ENCODE data around the gene KCNQ1. TPM values are rescaled to one million over a fixed set of nuclear protein-coding genes. Genes with fewer than 3 reads are reported as not detected.

The KCNQ1 gene
- total and polyA plus RNA-seq, 9 donors, result 1.4 to 17.2 (median 3.8) TPM

DNA sequence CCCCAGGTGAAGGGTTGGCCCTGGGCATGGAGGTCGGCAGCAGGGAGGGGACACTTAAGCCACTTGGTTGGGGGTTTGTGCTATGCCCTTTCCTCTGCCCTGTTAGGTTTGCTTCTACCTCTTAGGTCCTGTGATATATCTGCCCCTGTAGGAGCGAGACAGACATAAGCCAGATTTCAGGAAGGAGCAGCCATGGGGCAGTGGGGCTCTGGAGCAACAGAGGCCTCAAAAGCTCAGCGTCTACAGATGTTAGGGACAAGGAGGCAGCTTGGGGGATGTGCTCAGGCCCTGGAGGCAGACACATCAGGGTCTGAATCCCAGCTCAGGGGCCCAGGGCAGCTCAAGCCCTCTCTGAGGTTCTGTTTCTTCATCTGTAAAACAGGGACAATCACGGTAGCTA, 282.2 kb downstream of the KCNQ1 start:
- TF ChIP-seq POLR2A (IDR thresholded peaks at IDR 0.05) (no peak), EP300 (IDR thresholded peaks at IDR 0.05) (no peak)
- TF ChIP-seq, protein P1, sequence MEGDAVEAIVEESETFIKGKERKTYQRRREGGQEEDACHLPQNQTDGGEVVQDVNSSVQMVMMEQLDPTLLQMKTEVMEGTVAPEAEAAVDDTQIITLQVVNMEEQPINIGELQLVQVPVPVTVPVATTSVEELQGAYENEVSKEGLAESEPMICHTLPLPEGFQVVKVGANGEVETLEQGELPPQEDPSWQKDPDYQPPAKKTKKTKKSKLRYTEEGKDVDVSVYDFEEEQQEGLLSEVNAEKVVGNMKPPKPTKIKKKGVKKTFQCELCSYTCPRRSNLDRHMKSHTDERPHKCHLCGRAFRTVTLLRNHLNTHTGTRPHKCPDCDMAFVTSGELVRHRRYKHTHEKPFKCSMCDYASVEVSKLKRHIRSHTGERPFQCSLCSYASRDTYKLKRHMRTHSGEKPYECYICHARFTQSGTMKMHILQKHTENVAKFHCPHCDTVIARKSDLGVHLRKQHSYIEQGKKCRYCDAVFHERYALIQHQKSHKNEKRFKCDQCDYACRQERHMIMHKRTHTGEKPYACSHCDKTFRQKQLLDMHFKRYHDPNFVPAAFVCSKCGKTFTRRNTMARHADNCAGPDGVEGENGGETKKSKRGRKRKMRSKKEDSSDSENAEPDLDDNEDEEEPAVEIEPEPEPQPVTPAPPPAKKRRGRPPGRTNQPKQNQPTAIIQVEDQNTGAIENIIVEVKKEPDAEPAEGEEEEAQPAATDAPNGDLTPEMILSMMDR (IDR thresholded peaks at IDR 0.05), result no peak
- intact Hi-C loops (cut with DNase I), result no loop called here
- Histone ChIP-seq H3K4me3 (no peak overlapping the region), H3K4me1 (ENCODE audit: insufficient read depth) (peaks cover 6% of the 10 kb centered on the region), H3K36me3 (no peaks in the 10 kb centered on the region), H3K9me3 (no peaks in the 10 kb centered on the region), H3K27me3 (no peaks in the 10 kb centered on the region), H3K27ac (no peak overlapping the region)
- WGBS, 3 donors, result 96 to 100% (median 97%) methylated on average over 4 of the region's 4 CpGs
- no peak for DNase-seq

DNA sequence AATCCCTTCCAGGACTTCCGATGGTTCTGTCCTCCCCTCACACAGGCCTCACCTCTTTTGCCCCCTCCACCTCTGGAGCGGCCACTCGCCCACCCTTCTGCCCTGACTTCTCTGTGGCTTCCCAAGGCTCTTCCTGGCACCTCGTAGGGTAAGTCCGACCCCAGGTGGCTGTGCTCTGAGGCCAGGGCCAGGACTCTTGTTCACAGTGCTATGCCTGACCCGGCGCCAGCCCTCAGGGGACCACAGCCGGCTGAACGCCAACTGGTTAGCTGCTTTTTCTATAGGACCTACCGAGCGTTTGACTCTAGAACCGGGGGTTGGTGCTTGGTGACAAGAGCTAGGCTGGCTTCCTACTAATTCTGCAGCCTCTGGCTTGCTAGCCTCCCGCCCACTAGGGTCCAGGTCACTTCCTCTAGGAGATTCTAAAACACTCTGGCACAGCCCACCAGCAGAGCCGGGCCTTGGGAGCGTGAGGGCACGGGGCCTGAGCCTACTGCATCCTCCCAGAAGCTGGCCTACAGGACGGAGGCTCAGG, 283.4 kb downstream of the KCNQ1 start:
- intact Hi-C loops (cut with DNase I), result no loop called here
- H3K4me3 ChIP-seq, result no peak overlapping the region
- TF ChIP-seq EP300 (IDR thresholded peaks at IDR 0.05), result no peak
- TF ChIP-seq, protein P1 (IDR thresholded peaks at IDR 0.05), result no peak
- no peak for TF ChIP-seq POLR2A (IDR thresholded peaks at IDR 0.05)
- no peaks in the 10 kb centered on the region for H3K9me3 ChIP-seq
- DNase-seq, result no peak
- H3K27me3 ChIP-seq, result no peaks in the 10 kb centered on the region
- peaks cover 6% of the 10 kb centered on the region for H3K4me1 ChIP-seq (ENCODE audit: insufficient read depth)
- H3K27ac ChIP-seq, result no peak overlapping the region
- H3K36me3 ChIP-seq, result no peaks in the 10 kb centered on the region
- WGBS, 3 donors, result 90 to 96% (median 93%) methylated on average over 17 of the region's 17 CpGs

DNA sequence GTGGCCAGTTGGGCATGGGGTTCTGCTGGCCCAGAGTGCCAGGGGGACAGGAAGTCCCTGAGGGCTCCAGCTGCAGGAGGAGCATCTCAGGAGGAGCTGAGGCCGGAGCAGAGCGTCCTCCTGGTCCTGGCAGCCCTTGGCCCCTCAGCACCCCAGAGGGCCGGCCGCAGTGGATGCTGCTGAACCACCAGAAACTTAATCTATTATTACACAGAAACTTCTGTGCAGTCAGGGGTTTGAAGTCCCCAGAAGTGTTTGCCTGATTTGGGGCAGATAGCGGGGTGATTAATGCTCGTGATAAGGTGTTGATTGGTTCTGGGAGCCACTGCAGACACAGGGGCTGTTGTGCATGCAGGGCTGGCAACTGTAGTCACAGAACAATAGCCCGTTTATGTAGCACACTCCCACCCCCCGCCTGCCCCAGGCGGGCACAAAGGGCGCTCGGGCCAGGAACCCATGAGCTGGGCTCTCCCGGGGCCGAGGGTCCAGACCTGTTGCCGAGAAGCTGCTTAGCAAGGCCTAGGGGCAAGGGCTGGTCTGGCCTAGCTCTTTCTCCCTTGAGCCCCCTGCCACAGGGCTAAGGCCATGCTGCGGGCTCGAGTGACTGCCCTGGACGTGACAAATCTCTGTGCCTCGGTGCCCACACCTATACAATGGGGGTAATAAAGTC, 284.0 kb downstream of the KCNQ1 start:
- TF ChIP-seq POLR2A (IDR thresholded peaks at IDR 0.05) (no peak), EP300 (IDR thresholded peaks at IDR 0.05) (no peak)
- TF ChIP-seq, protein P1 (IDR thresholded peaks at IDR 0.05), result no peak
- H3K4me1 ChIP-seq (ENCODE audit: insufficient read depth), result peaks cover 6% of the 10 kb centered on the region
- H3K4me3 ChIP-seq, result no peak overlapping the region
- H3K9me3 ChIP-seq, result no peaks in the 10 kb centered on the region
- intact Hi-C loops (cut with DNase I), result no loop called here
- no peaks in the 10 kb centered on the region for H3K36me3 ChIP-seq
- WGBS, 3 donors, result 86 to 97% (median 94%) methylated on average over 17 to 18 of the region's 18 CpGs
- DNase-seq, result no peak
- H3K27ac ChIP-seq, result no peak overlapping the region
- no peaks in the 10 kb centered on the region for H3K27me3 ChIP-seq

DNA sequence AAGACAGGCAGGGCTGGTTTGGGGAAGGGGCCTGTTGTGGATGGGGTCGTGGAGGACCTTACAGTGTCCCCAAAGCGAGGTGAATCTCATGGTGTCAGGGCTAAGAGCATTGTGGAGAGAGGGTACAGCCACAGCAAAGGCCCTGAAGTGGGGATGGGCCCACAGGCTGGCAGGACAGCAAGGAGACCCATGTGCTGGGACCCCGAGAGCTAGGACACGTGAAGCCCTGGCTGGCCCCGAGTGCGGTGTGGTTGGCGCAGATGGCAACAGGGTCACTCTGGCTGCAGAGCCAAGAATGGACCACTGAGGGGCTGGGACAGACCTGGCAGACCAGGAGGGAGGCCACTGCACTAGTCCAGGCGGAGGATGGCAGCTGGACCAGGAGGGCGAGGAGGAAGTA, 285.0 kb downstream of the KCNQ1 start:
- Histone ChIP-seq H3K4me1 (ENCODE audit: insufficient read depth) (peaks cover 6% of the 10 kb centered on the region), H3K36me3 (no peaks in the 10 kb centered on the region), H3K9me3 (no peaks in the 10 kb centered on the region), H3K4me3 (no peak overlapping the region), H3K27me3 (no peaks in the 10 kb centered on the region), H3K27ac (no peak overlapping the region)
- no peak for DNase-seq
- TF ChIP-seq, protein P1 (IDR thresholded peaks at IDR 0.05), result no peak
- no peak for TF ChIP-seq POLR2A (IDR thresholded peaks at IDR 0.05)
- no peak for TF ChIP-seq EP300 (IDR thresholded peaks at IDR 0.05)
- 95 to 98% (median 98%) methylated on average over 9 of the region's 9 CpGs for WGBS, 3 donors
- intact Hi-C loops (cut with DNase I), result no loop called here
